Measurements from ENCODE around the gene CLEC17A. TPM values are rescaled to one million over a fixed set of nuclear protein-coding genes. Genes with fewer than 3 reads are reported as not detected.

Gene CLEC17A
- polyA plus RNA-seq, 2 donors: 0.01 to 0.08 TPM

- 9 to 12% methylated on average over 18 of the region's 18 CpGs for WGBS, 2 donors
- peak overlapping the region; percentile 81 to 89 for H3K27ac ChIP-seq (ENCODE audit: low read depth in 2 of 2, low read length in 1 of 2)
- H3K36me3 ChIP-seq (ENCODE audit: control insufficient read depth in 2 of 2, insufficient read depth in 2 of 2, low read length in 1 of 2): peaks cover 0 to 10% of the 10 kb centered on the region in 2 donors
- peak overlapping the region in 1 of 2 donors; percentile 18 for H3K4me3 ChIP-seq (ENCODE audit: low read depth in 1 of 2, low read length in 2 of 2)
- no peaks in the 10 kb centered on the region for H3K9me3 ChIP-seq (ENCODE audit: control insufficient read depth in 2 of 2, insufficient read depth in 1 of 2, low read depth in 1 of 2, low read length in 1 of 2)
- peaks cover 14 to 53% of the 10 kb centered on the region in 2 donors for H3K4me1 ChIP-seq (ENCODE audit: control insufficient read depth in 2 of 2, insufficient read depth in 2 of 2, low read length in 1 of 2)
- no peaks in the 10 kb centered on the region for H3K27me3 ChIP-seq (ENCODE audit: control insufficient read depth in 1 of 2, insufficient read depth in 2 of 2, low read length in 2 of 2)
These were observed 26.2 kb upstream of the CLEC17A start for GRCh38 chr19:14556662-14557188.

- Histone ChIP-seq H3K4me1 (ENCODE audit: control insufficient read depth in 2 of 2, insufficient read depth in 2 of 2, low read length in 1 of 2) (peaks cover 11 to 52% of the 10 kb centered on the region in 2 donors), H3K27me3 (ENCODE audit: control insufficient read depth in 1 of 2, insufficient read depth in 2 of 2, low read length in 2 of 2) (no peaks in the 10 kb centered on the region), H3K9me3 (ENCODE audit: control insufficient read depth in 2 of 2, insufficient read depth in 1 of 2, low read depth in 1 of 2, low read length in 1 of 2) (no peaks in the 10 kb centered on the region), H3K36me3 (ENCODE audit: control insufficient read depth in 2 of 2, insufficient read depth in 2 of 2, low read length in 1 of 2) (peaks cover 0 to 9% of the 10 kb centered on the region in 2 donors), H3K4me3 (ENCODE audit: low read depth in 1 of 2, low read length in 2 of 2) (no peak overlapping the region), H3K27ac (ENCODE audit: low read depth in 2 of 2, low read length in 1 of 2) (peak overlapping the region; percentile 28 to 71)
- 59 to 72% methylated on average over 23 of the region's 23 CpGs for WGBS, 2 donors
These were observed 24.4 kb upstream of the CLEC17A start for GRCh38 chr19:14558370-14559066.

GRCh38 chr19:14559916-14560775 is 22.7 kb upstream of the CLEC17A start:
- no peaks in the 10 kb centered on the region for H3K27me3 ChIP-seq (ENCODE audit: control insufficient read depth in 1 of 2, insufficient read depth in 2 of 2, low read length in 2 of 2)

GRCh38 chr19:14560776-14561108 is 22.1 kb upstream of the CLEC17A start:
- WGBS, 2 donors: 80 to 85% methylated on average over 6 of the region's 6 CpGs
- Histone ChIP-seq H3K27ac (ENCODE audit: low read depth in 2 of 2, low read length in 1 of 2) (peak overlapping the region; percentile 91 to 96), H3K27me3 (ENCODE audit: control insufficient read depth in 1 of 2, insufficient read depth in 2 of 2, low read length in 2 of 2) (no peaks in the 10 kb centered on the region), H3K4me3 (ENCODE audit: low read depth in 1 of 2, low read length in 2 of 2) (no peak overlapping the region), H3K4me1 (ENCODE audit: control insufficient read depth in 2 of 2, insufficient read depth in 2 of 2, low read length in 1 of 2) (peaks cover 9 to 42% of the 10 kb centered on the region in 2 donors), H3K36me3 (ENCODE audit: control insufficient read depth in 2 of 2, insufficient read depth in 2 of 2, low read length in 1 of 2) (peaks cover 0 to 23% of the 10 kb centered on the region in 2 donors), H3K9me3 (ENCODE audit: control insufficient read depth in 2 of 2, insufficient read depth in 1 of 2, low read depth in 1 of 2, low read length in 1 of 2) (no peaks in the 10 kb centered on the region)

More at GRCh38 chr19:14559916-14560775, 22.7 kb upstream of the CLEC17A start:
- H3K36me3 ChIP-seq (ENCODE audit: control insufficient read depth in 2 of 2, insufficient read depth in 2 of 2, low read length in 1 of 2): peaks cover 0 to 19% of the 10 kb centered on the region in 2 donors
- H3K4me1 ChIP-seq (ENCODE audit: control insufficient read depth in 2 of 2, insufficient read depth in 2 of 2, low read length in 1 of 2): peaks cover 9 to 43% of the 10 kb centered on the region in 2 donors
- WGBS, 2 donors: 63 to 68% methylated on average over 28 of the region's 28 CpGs
- H3K4me3 ChIP-seq (ENCODE audit: low read depth in 1 of 2, low read length in 2 of 2): no peak overlapping the region
- no peaks in the 10 kb centered on the region for H3K9me3 ChIP-seq (ENCODE audit: control insufficient read depth in 2 of 2, insufficient read depth in 1 of 2, low read depth in 1 of 2, low read length in 1 of 2)
- peak overlapping the region; percentile 91 to 96 for H3K27ac ChIP-seq (ENCODE audit: low read depth in 2 of 2, low read length in 1 of 2)

GRCh38 chr19:14561249-14561648 is 21.6 kb upstream of the CLEC17A start:
- H3K27ac ChIP-seq (ENCODE audit: low read depth in 2 of 2, low read length in 1 of 2): peak overlapping the region; percentile 91 to 96
- H3K4me1 ChIP-seq (ENCODE audit: control insufficient read depth in 2 of 2, insufficient read depth in 2 of 2, low read length in 1 of 2): peaks cover 9 to 38% of the 10 kb centered on the region in 2 donors
- no peaks in the 10 kb centered on the region for H3K27me3 ChIP-seq (ENCODE audit: control insufficient read depth in 1 of 2, insufficient read depth in 2 of 2, low read length in 2 of 2)
- H3K9me3 ChIP-seq (ENCODE audit: control insufficient read depth in 2 of 2, insufficient read depth in 1 of 2, low read depth in 1 of 2, low read length in 1 of 2): no peaks in the 10 kb centered on the region
- peaks cover 0 to 28% of the 10 kb centered on the region in 2 donors for H3K36me3 ChIP-seq (ENCODE audit: control insufficient read depth in 2 of 2, insufficient read depth in 2 of 2, low read length in 1 of 2)
- 52 to 61% methylated on average over 8 of the region's 8 CpGs for WGBS, 2 donors
- H3K4me3 ChIP-seq (ENCODE audit: low read depth in 1 of 2, low read length in 2 of 2): no peak overlapping the region

- Histone ChIP-seq H3K27me3 (ENCODE audit: control insufficient read depth in 1 of 2, insufficient read depth in 2 of 2, low read length in 2 of 2) (no peaks in the 10 kb centered on the region), H3K4me3 (ENCODE audit: low read depth in 1 of 2, low read length in 2 of 2) (no peak overlapping the region), H3K9me3 (ENCODE audit: control insufficient read depth in 2 of 2, insufficient read depth in 1 of 2, low read depth in 1 of 2, low read length in 1 of 2) (no peaks in the 10 kb centered on the region), H3K36me3 (ENCODE audit: control insufficient read depth in 2 of 2, insufficient read depth in 2 of 2, low read length in 1 of 2) (peaks cover 0 to 33% of the 10 kb centered on the region in 2 donors), H3K4me1 (ENCODE audit: control insufficient read depth in 2 of 2, insufficient read depth in 2 of 2, low read length in 1 of 2) (peaks cover 9 to 34% of the 10 kb centered on the region in 2 donors), H3K27ac (ENCODE audit: low read depth in 2 of 2, low read length in 1 of 2) (peak overlapping the region; percentile 91 to 96)
- 37 to 42% methylated on average over 22 of the region's 22 CpGs for WGBS, 2 donors
These were observed 21.0 kb upstream of the CLEC17A start for GRCh38 chr19:14561847-14562351.

GRCh38 chr19:14562660-14563589 is 20.0 kb upstream of the CLEC17A start:
- H3K36me3 ChIP-seq (ENCODE audit: control insufficient read depth in 2 of 2, insufficient read depth in 2 of 2, low read length in 1 of 2): peaks cover 0 to 40% of the 10 kb centered on the region in 2 donors
- H3K9me3 ChIP-seq (ENCODE audit: control insufficient read depth in 2 of 2, insufficient read depth in 1 of 2, low read depth in 1 of 2, low read length in 1 of 2): no peaks in the 10 kb centered on the region
- H3K27me3 ChIP-seq (ENCODE audit: control insufficient read depth in 1 of 2, insufficient read depth in 2 of 2, low read length in 2 of 2): no peaks in the 10 kb centered on the region
- no peak overlapping the region for H3K4me3 ChIP-seq (ENCODE audit: low read depth in 1 of 2, low read length in 2 of 2)
- H3K4me1 ChIP-seq (ENCODE audit: control insufficient read depth in 2 of 2, insufficient read depth in 2 of 2, low read length in 1 of 2): peaks cover 9 to 34% of the 10 kb centered on the region in 2 donors
- H3K27ac ChIP-seq (ENCODE audit: low read depth in 2 of 2, low read length in 1 of 2): peak overlapping the region; percentile 91 to 96
- WGBS, 2 donors: 70 to 73% methylated on average over 19 to 23 of the region's 23 CpGs

GRCh38 chr19:14563590-14563926 is 19.3 kb upstream of the CLEC17A start:
- Histone ChIP-seq H3K27ac (ENCODE audit: low read depth in 2 of 2, low read length in 1 of 2) (peak overlapping the region; percentile 40 to 91), H3K27me3 (ENCODE audit: control insufficient read depth in 1 of 2, insufficient read depth in 2 of 2, low read length in 2 of 2) (no peaks in the 10 kb centered on the region), H3K4me1 (ENCODE audit: control insufficient read depth in 2 of 2, insufficient read depth in 2 of 2, low read length in 1 of 2) (peaks cover 9 to 34% of the 10 kb centered on the region in 2 donors), H3K9me3 (ENCODE audit: control insufficient read depth in 2 of 2, insufficient read depth in 1 of 2, low read depth in 1 of 2, low read length in 1 of 2) (no peaks in the 10 kb centered on the region), H3K36me3 (ENCODE audit: control insufficient read depth in 2 of 2, insufficient read depth in 2 of 2, low read length in 1 of 2) (peaks cover 0 to 40% of the 10 kb centered on the region in 2 donors), H3K4me3 (ENCODE audit: low read depth in 1 of 2, low read length in 2 of 2) (no peak overlapping the region)
- 78 to 88% methylated on average over 16 of the region's 16 CpGs for WGBS, 2 donors

Data from esophagus (tissue), 2 donors.